HG03460 (cell line): ENCODE measurements around the gene CACNA1C.

Source experiments
- ATAC-seq: cut with Tn5 transposase; IDR thresholded peaks from one replicate; pipeline ENCODE4 v1.9.1; 2021; ENCODE audit not compliant: unreplicated experiment

The CACNA1C gene

DNA sequence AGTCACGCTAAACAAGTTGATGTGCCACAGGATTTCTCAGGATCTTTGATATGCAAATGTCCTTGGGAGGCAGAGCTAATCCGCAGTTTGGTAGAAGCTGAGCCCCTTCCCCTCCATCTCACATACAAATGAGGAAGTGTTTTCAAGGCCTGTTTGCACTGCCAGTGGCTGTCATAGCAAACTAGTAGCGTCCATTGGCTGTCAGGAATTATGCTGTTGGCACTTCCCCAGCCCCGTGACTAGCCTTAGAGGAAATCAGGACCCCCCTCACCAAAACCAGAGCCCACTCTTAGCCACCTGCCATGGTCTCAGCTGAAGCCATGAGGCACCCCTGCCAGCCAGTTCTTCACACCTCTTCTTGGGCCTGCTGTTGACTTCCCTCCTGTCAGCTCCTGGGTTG, 253.9 kb downstream of the CACNA1C start:
- no peak for ATAC-seq

DNA sequence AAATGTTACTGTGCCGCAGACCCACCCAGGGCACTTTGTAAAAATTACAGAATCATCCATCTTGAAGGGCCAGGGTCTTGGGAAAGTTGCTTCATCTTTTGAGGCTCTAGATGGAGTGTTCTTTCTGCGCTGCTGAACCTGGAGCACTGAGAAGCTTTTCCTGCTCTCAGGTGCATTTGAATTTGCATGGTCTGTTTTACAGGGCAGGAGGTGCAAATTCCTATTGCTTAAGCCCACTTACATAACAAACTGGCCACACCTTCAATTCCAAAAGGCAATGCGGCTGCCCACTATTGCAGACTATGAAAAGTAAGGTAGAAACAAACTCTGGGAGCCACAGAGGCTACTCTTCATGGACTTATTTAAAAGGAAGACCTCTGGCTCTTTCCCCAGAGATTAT, 254.8 kb downstream of the CACNA1C start:
- no peak for ATAC-seq

DNA sequence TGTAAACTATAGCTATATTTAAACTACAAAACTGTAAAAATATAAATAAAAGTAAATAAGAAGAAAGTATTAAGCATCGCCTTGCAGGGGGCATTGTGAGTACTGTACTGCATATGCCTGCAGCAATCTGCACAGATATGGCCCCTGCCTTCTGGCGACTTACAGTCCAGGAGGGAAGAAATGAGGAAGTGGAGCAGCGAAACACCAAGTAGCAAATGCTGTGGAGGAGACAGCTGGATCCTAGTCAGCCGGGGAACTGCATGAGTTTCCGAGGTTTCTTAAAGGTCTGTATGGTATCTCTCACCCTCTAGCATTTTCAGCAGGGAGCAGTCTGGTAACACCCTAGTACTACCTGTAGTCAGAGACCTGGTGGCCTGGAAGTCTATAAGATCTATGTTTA, 256.9 kb downstream of the CACNA1C start:
- ATAC-seq: no peak

DNA sequence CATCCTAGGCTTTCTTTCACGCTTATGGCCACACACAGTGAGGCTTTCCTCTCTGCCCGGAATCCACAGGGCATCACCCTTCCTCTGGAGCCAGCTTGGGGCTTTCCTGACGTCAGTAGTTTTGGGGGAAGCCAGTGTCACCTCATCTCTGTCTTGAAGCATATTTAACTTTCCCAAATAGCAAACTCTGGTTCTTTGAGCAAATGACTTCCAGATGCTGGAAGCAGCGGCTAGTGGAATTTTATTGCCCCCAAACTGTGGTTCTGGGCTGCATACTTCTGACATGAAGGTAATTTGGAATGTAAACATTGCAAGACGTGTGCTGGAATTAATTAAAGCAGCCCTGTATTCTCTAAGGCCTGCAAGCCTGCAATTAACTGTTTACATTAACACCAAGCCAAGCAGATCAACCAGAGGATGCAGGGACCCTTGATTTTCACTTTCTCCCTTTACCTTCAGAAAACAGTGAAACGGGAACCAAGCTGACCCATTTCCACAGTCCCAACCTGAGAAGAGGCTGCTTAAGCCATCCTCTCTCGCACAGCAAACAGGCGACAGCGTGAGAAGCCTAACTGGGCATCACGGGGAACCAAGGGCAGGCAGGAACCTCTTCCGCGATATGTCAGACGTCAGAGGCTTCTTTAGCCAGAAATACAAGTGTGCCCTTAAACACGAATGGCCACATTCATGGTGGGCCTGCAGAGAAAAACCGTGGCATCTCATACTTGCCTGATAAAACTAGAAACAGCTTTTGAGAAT, 258.4 kb downstream of the CACNA1C start:
- ATAC-seq: no peak

DNA sequence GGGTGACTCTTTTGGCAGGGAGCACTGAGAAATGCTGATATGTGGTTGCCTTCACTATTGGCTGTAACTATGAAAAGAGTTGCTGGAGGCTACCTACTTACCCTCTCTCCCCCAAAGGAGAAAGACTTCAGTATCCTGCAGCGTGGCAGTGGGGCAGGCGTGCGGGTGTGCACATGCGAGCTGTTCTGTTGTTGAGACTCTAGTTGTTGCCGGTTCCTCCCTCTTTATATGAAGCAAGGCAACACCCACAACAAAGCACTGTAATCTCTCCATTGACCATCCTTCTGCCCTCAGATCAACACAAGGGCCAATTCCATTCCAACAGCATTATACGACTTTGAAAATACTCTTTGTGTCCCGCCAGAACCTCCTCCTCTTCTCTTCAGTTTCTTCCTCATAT, 259.4 kb downstream of the CACNA1C start:
- ATAC-seq: no peak

DNA sequence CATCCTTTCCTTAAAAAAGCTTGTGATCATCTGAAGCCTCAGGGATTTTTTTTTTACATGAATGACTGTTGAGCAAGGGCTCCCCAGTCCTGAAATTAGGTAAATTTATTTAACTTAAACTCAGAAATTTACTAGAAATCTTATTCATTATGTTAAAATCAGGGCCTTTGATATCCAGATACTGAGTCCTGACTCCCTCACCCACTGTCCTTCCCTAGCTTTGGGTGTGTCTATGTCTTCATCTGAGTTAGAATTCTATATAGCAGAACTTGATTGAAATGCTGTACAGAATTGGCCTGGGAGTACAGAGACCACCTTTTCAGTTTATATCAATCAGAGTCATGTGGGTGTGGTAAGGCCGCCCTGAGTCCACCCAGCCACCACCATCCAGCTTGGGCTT, 260.0 kb downstream of the CACNA1C start:
- ATAC-seq: no peak

DNA sequence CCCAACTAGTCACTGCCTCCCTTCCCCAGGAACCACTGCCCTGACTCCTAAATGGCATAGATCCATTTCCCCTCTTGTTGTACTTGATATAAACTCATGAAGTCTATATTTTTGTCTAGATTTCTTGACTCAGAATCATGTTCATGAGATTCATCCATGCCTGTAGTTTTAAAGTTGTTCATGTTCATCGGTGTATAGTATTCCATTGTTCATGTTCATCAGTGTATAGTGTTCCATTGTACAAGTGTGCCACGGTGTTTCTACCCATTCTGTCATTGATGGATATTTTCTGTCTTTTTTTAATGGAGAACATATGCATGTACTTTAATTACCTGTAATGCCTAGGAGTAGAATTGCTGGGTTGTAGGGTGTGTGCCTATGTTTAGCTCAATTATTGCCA, 261.7 kb downstream of the CACNA1C start:
- no peak for ATAC-seq

DNA sequence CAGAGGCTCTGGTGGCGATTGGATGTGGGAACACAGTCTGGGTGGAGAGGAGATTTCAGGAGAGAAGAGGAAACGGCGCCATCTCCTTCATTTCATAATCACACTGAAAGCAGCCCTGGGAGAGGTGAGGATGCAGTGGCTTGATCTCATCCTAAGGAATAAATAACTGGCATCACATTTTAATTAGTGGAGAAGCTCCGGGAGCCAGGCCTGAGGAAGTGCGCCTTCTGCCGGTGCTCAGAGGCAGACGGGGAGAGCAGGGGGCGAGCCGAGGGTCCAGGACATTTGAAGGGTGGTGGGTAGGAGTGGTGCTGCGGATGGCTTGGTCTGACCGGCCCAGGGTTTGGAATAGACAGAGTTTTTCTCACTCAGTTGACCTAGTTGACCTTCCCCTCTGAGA, 265.0 kb downstream of the CACNA1C start:
- ATAC-seq: no peak

DNA sequence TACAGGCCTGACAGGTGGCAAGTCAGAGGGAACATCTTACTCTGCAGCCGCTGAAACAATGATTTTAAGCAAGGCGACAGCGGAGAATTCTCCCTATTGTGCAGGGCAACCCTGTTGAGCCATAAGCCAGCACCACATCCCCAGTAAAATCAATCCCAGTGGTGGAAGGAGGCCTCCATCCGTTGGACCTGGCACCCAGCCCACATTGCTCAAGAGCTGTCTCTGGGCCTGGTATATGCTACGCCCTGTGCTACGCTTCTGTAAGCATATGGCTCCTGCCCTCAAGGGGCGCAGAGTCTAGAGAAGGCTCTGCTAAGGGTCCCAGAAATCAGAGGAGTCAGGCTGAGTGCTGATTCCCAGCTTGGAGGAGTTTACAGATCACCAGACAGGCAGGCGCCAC, 265.5 kb downstream of the CACNA1C start:
- ATAC-seq: no peak

DNA sequence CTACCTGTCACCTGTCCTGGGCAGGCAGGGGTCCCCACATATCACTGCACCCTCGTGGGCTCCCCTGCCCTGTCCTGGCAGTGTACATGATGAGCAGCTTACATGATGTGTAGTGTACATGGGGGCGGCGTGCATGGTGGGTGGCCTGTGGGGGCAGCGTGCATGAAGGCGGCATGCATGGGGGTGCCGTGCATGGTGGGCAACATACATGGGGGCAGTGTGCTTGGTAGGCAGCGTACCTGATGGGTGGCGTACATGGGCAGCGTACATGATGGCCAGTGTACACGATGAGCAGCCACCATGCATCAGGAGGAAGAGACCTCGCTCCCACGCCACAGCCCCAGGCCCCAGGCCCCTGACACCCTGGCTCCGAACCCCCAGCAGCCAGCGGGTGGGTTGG, 266.3 kb downstream of the CACNA1C start:
- no peak for ATAC-seq

DNA sequence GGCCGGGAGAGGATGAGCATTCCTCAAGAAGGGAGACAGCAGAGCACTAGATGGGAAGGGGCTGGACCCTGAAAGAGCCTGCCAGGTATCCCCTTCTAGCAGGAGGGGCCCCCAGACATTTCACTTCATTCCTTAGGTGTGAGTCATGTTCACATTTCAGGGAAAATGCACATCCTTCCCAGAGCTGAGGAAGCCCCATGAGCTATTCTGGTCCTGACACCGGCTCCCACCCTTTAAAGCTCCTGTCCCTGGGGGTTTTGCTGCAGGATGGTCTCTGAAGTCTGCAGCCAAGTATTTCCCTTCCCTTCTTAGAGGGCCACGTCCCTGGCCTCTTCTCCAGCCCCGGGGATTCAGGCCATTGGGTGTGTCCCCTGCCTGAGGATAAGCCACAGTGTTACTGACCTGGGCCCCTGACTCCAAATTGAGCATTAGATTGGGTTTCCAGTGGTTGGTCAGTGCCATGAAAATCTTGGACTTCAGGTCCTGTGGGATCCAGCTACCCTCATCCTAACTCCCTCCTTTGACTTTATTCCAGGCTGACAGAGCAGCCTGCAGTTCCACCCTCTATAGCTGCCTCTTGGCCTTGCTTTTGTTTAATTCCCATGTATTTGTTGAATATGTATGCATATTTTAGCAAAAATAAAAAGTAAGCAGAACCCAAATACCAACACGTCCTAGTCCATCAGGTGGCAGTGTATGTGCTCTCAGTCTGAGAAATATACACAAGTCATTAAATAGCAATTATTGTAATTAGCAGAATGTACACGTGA, 267.1 kb downstream of the CACNA1C start:
- no peak for ATAC-seq

DNA sequence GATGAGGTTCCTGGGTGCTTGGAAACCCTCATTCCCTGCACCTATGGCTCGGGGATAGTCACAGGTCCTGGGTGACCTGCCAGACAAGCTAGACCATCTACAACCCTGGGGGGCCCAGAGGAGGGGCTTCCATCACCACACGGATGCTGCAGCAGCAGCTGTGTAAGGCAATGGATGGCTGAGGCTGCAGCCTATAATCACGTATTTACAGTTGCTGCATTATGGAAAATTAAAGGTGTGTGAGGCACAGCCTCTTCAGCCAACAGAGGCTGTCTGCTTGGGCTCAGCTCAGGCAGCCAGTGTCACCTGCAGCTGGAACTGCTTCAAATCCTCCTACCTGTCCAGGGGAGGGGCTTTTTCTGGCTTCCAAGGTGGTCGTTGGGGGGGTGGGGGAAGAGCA, 268.1 kb downstream of the CACNA1C start:
- ATAC-seq: no peak

DNA sequence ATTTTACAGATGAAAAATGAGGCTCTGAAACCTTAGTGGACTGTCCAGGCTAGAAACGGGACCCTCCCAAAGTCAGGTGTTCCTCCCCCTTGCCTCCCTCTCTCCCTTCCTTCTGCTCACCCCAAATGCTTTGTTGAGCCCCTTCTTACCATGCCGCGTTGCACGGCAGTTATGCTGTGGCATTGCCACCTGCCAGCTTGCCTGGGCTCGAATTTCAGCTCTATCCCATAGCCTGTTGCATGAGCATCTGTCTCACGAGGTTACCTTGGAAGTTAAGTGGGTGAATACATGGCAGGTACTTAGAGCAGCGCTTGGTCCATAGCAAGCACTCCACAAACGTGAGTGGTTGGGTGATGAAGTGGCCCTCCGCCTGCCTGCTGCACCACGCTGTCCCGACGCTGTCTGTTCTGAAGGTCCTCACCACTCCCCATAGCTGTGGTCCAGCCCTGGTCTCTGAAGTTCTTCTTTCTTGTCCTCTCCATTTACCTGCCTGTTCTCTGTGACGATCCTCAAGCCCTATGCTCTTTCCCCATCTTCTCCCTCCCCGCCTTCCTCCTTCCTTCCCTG, 269.9 kb downstream of the CACNA1C start:
- no peak for ATAC-seq

DNA sequence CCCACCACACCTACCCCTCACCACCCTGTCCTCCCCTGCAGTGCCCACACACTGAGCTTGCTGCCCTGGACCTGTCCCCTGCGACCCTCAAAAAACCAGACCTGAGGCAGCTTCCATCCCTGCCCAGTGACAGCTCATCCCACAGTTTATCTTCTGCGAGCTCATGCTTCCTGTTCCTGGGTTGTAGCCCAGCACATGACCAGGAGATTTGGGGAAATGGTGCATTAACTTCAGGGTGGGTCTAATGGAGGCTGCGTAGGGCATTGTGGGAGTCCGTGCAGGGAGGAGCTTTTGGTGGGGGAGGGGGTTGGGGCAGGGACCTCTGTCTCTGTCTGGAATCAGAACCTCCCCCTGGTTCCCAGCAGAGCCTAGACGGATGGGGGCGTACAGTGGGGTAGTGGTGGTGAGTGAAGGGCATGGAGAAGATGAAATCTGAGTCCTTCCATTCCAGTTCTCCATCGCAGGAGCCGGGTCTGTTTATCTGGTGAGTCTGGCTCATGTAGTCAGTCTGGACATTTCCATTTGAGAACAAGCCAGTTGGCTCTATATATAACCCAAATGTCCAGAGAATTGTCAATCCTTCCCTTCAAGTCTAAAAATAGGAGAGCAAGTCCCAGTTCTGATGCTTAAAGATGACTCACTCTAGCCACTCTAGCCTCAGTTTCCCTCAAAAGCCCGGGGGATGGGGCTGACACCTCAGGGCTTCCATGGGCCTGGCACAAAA, 270.9 kb downstream of the CACNA1C start:
- no peak for ATAC-seq

DNA sequence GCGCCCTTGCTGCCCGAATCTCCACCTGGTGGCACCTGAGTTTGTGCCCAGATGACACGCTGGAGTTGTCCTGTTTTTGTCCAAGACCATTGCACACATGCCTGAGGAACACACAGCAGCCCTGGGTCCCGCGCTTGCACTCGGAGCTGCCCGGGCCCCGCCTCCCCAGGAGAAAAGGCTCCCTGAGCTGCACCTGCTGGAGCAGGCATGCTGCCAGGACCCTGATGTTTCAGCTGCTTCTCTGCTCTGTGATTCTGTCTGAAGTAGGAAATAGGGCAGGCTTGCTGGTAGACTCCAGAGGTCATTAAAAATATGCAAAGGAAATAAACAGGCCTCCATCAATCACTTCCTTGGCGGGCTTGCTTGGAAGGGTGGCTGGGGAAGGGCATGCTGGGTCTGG, 271.6 kb downstream of the CACNA1C start:
- no peak for ATAC-seq

DNA sequence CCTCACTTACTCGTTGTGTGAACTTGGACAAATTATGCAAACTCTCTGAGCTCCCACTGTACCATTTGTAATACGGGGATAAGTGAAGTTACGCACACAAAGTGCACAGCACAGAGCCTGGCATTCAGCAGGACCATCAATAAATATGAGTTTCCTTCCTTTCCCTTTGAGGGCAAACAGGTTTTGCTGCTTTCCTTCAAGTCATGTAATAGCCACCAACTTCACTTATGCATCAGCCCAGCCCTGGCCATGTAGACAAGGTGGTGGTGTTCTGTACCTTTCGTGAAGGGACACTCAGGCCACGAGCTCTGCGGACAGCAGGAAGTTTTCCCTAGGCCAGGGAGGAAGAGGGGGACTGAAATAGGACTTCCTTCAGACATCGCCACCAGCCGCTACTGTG, 272.7 kb downstream of the CACNA1C start:
- no peak for ATAC-seq

DNA sequence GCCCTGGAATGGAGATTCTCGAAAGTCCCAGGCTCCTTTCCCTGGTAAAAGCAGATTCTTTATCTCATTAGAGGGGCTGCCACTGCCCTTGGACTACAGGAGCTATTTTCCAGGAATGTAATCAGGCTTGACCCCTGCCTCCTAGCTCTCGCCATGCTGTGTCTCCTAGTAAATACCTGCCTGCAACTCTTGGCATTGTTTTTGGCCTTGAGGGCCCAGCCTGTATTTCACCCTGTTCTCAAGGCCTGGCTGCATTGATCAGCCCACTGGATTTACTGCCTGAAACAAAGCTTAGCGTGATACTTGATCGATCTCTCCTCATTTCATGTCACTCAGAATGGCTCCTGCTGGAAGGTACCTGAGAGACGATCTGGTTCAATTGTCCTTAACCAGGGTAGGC, 273.7 kb downstream of the CACNA1C start:
- no peak for ATAC-seq

DNA sequence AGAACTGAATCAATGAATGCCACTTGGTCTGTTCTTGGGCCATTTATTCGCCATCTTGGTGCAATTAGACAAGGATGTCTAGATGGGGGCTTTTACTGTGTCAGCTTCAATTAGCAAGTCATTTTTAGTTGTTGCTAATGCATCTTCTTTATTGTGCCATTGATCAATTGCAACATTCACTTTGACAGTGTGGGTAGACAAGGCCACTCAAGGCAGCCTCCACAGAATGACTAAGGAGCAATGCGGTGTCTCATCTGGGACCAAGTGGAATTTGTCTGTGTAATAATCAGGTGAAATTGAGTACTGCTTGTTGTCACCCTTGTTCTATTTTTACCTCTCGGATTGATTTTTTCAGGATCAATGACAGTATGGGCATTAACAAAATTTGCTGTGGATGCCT, 275.9 kb downstream of the CACNA1C start:
- ATAC-seq: no peak

DNA sequence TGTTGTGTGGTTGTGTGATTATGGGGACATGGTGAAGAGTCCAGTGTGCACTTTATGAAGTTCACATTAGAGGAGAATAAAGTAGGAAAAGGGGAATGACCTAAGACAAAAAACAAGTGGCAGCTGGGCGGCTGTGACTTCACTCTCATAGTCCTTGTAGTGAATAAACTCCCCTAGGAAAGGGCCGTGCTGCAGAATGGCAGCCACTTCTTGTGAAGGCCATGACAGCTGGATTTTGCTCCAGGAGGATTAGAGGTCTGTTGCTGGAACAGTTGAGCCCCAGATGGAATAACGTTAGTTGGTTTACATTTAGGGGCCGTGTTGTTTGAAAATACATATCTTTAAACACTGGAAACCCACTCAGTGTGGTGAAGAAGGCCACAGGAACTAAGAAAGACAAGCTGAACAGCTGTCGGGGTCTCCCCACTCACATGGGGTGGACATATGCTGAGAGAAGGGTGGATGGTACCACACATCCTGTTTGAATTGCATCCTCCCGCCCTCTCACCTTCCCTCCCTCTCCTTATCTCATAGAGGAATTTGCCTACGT, 276.9 kb downstream of the CACNA1C start:
- ATAC-seq: no peak

DNA sequence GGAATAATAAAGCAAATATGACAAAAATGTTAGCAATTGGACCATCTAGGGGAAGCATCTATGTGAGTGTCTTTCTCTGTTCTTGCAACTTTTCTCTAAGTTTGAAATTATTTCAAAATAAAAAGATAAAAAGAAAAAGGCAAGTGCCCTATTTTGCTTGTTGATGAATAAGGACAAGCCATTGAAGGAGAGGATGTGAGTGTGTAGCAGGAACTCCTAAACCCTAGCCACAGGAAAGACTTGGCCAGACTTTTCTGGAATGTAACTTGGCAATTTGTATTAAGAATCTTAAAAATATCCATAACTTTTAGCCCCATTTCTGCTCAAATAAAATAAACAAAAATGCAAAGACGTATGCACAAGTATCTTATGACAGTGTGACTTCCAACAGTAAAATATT, 279.4 kb downstream of the CACNA1C start:
- ATAC-seq: no peak

DNA sequence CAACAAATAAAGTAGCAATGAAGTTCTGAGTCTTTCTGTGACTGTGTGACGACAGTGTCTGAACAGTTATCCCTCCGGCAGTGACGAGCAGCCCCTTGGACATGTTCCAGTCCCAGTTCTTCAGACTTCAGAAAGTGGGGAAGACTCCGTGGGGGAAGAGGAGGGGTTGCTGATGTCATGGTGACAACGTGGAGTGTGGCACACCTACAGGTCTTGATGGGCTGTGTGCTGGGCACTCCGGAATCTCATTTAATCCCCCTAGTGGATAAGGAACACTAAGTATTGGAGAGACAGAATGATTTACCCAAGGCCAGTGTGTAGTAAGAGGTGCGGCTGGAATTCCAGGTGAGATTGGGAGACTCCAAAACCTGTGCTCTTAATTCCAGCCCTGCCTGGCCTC, 280.2 kb downstream of the CACNA1C start:
- ATAC-seq: no peak
